ENCODE measurements around the gene NRP1. TPM values are rescaled to one million over a fixed set of nuclear protein-coding genes. Genes with fewer than 3 reads are reported as not detected.

The NRP1 gene
- total RNA-seq, 2 donors from 2014 or later = 23.0 to 37.1 TPM

DNA sequence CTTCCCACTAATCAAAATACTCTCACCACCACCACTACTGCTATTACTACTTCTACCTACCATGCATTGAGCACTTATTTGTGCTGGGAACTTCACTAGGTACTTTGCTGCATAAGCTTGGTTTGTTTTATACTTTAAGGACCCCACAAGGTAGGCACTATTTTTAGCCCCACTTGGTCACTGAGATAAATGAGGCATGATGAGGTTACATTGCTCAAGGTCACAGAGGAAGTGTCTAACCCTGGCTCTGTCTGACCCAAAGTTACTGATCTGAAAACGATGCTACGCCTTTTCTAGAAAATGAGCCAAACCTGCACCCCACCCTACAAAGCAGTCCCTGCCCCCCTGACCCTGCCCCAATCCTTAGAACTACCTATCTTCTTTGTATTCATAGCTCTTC lies 35.6 kb downstream of the NRP1 start:
- H3K4me3 ChIP-seq = no peak overlapping the region
- 90% methylated on average over 2 of the region's 2 CpGs for WGBS
- no peaks in the 10 kb centered on the region for H3K27me3 ChIP-seq (replicated peaks; ENCODE audit: insufficient read depth)
- H3K27ac ChIP-seq = no peak overlapping the region
- H3K4me1 ChIP-seq (replicated peaks) = no peaks in the 10 kb centered on the region
- H3K9me3 ChIP-seq = no peaks in the 10 kb centered on the region
- TF ChIP-seq POLR2AphosphoS5 (IDR thresholded peaks at IDR 0.05) (no peak), POLR2A (IDR thresholded peaks at IDR 0.05) (no peak)
- TF ChIP-seq, protein P1, sequence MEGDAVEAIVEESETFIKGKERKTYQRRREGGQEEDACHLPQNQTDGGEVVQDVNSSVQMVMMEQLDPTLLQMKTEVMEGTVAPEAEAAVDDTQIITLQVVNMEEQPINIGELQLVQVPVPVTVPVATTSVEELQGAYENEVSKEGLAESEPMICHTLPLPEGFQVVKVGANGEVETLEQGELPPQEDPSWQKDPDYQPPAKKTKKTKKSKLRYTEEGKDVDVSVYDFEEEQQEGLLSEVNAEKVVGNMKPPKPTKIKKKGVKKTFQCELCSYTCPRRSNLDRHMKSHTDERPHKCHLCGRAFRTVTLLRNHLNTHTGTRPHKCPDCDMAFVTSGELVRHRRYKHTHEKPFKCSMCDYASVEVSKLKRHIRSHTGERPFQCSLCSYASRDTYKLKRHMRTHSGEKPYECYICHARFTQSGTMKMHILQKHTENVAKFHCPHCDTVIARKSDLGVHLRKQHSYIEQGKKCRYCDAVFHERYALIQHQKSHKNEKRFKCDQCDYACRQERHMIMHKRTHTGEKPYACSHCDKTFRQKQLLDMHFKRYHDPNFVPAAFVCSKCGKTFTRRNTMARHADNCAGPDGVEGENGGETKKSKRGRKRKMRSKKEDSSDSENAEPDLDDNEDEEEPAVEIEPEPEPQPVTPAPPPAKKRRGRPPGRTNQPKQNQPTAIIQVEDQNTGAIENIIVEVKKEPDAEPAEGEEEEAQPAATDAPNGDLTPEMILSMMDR (IDR thresholded peaks at IDR 0.05) = no peak
- intact Hi-C loops (cut with DNase I) = no loop called here
- no peak for DNase-seq (ENCODE audit: low spot score)
- H3K36me3 ChIP-seq = no peaks in the 10 kb centered on the region

DNA sequence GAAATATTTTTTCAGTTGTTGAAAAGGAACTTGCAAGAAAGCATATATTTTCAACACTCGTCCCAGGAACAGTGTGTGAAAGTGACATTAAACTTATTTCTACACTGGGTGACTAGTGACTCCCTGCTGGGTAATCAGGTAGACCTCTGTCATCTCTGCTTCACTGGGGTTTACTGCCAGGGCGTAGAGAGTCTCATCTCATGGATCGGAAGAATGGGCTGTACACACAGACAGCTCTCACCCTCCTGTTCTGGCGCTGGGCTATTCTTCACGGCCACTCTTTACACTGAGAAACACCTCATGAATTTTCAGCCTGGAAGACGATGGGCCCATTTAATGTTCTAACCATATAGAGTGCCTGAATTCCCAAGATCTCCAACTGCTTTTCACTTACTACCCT lies 36.4 kb downstream of the NRP1 start:
- Histone ChIP-seq H3K27ac (no peak overlapping the region), H3K4me1 (replicated peaks) (no peaks in the 10 kb centered on the region), H3K36me3 (no peaks in the 10 kb centered on the region), H3K4me3 (no peak overlapping the region), H3K9me3 (no peaks in the 10 kb centered on the region), H3K27me3 (replicated peaks; ENCODE audit: insufficient read depth) (no peaks in the 10 kb centered on the region)
- TF ChIP-seq, protein P1 (IDR thresholded peaks at IDR 0.05) = no peak
- TF ChIP-seq POLR2A (IDR thresholded peaks at IDR 0.05) = no peak
- intact Hi-C loops (cut with DNase I) = no loop called here
- DNase-seq (ENCODE audit: low spot score) = no peak
- WGBS = 55% methylated on average over 6 of the region's 6 CpGs

DNA sequence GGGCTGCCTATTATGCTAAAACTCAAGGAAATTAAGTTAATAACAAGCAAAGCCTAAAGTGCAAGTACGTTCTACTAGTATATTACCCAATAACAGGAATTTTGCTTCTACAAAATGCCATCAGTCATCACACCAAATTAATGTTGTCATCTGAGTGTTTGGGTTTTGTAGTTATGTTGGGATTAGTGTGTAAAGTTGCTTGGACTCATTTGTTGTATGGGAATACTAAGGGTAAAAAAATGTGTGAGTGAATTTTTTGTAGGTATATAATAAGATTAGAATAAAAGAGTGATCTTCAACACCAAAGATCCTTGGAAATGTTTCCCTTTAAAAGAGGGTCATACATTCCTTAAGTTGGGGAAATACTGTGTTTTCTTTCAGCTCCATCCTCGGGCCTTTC lies 38.6 kb downstream of the NRP1 start:
- 90% methylated on average over 2 of the region's 2 CpGs for WGBS
- TF ChIP-seq, protein P1 (IDR thresholded peaks at IDR 0.05) = no peak
- no peak for TF ChIP-seq POLR2A (IDR thresholded peaks at IDR 0.05)
- TF ChIP-seq POLR2AphosphoS5 (IDR thresholded peaks at IDR 0.05) = no peak
- no peak overlapping the region for H3K27ac ChIP-seq
- H3K9me3 ChIP-seq = no peaks in the 10 kb centered on the region
- H3K4me3 ChIP-seq = no peak overlapping the region
- H3K27me3 ChIP-seq (replicated peaks; ENCODE audit: insufficient read depth) = no peaks in the 10 kb centered on the region
- DNase-seq (ENCODE audit: low spot score) = no peak
- H3K4me1 ChIP-seq (replicated peaks) = no peaks in the 10 kb centered on the region
- H3K36me3 ChIP-seq = no peaks in the 10 kb centered on the region
- intact Hi-C loops (cut with DNase I) = no loop called here

DNA sequence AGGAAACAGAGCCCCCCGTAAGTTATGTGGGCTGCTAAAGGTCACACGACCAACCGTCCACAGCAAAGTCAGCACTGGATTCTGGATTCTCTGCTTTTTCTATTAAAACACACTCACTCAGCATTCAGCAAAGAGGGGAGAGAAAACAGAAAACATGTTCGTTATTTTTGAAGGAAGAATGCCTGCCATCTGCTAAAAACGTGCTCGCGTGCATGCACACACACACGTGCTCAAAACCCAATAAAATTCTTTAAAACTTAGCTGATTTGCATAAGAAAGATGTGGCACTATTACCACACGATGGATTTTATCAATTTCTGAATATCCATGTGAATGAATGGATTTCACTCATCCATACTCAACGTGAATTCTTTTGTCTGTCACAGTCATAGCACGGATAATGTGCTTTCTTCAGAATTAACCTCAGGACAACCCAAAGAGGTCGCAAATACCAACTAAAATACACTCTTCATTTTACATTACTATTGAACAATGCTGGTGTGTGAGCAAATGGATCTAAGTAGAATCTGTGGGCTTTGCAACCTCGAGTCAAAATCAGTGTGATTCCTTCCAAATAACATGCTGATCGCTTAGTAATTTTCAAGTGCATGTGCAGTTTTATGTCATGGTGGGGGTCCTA lies 40.8 kb downstream of the NRP1 start:
- 89% methylated on average over 14 of the region's 14 CpGs for WGBS
- no peak for DNase-seq (ENCODE audit: low spot score)
- Histone ChIP-seq H3K4me3 (no peak overlapping the region), H3K27ac (no peak overlapping the region), H3K9me3 (no peaks in the 10 kb centered on the region), H3K27me3 (replicated peaks; ENCODE audit: insufficient read depth) (no peaks in the 10 kb centered on the region), H3K36me3 (no peaks in the 10 kb centered on the region), H3K4me1 (replicated peaks) (no peaks in the 10 kb centered on the region)
- TF ChIP-seq POLR2A (IDR thresholded peaks at IDR 0.05) (no peak), POLR2AphosphoS5 (IDR thresholded peaks at IDR 0.05) (no peak)
- TF ChIP-seq, protein P1 (IDR thresholded peaks at IDR 0.05) = no peak
- intact Hi-C loops (cut with DNase I) = no loop called here

DNA sequence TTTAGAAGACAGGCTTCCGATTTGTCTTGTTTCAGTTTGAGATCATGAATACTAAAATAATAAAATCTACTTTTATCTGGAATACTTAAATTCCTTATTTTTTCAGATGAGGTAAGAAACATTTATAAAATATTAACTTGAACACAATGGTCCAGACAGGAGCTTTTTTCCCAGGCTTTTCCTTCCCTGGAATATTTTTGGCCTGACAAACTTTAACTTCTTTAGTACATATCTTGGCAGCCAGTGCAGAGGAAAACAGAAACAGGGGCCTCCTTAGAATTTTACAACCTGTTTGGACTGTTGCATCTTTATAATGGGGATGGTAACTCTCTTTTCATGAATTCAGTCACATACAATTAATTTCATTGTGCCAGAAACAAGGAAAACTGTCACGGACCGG lies 41.4 kb downstream of the NRP1 start:
- TF ChIP-seq, protein P1 (IDR thresholded peaks at IDR 0.05) = no peak
- no peak for TF ChIP-seq POLR2AphosphoS5 (IDR thresholded peaks at IDR 0.05)
- TF ChIP-seq POLR2A (IDR thresholded peaks at IDR 0.05) = no peak
- Histone ChIP-seq H3K27me3 (replicated peaks; ENCODE audit: insufficient read depth) (no peaks in the 10 kb centered on the region), H3K9me3 (no peaks in the 10 kb centered on the region), H3K4me1 (replicated peaks) (no peaks in the 10 kb centered on the region), H3K4me3 (no peak overlapping the region), H3K36me3 (no peaks in the 10 kb centered on the region), H3K27ac (no peak overlapping the region)
- intact Hi-C loops (cut with DNase I) = no loop called here
- 95% methylated on average over 3 of the region's 3 CpGs for WGBS
- no peak for DNase-seq (ENCODE audit: low spot score)
